ENCODE results near the gene DENND5B. TPM values are rescaled to one million over a fixed set of nuclear protein-coding genes. Genes with fewer than 3 reads are reported as not detected.

DENND5B gene
- total RNA-seq, 4 donors from 2014 or later = 15.7 to 19.1 (median 18.5) TPM

GRCh38 chr12:31488737-31489338 lies 102.1 kb downstream of the DENND5B start:
- TF ChIP-seq EP300 (IDR thresholded peaks at IDR 0.05) (no peak), POLR2AphosphoS5 (IDR thresholded peaks at IDR 0.05) (no peak), POLR2A (IDR thresholded peaks at IDR 0.05; ENCODE audit: low read depth) (no peak), CTCF (IDR thresholded peaks at IDR 0.05) (no peak)
- H3K9me3 ChIP-seq = no peaks in the 10 kb centered on the region
- intact Hi-C loops (cut with DNase I) = no loop called here
- no peak for DNase-seq (ENCODE audit: extremely low spot score)
- peaks cover 8 to 47% (median 31%) of the 10 kb centered on the region in 4 donors for H3K4me1 ChIP-seq
- H3K36me3 ChIP-seq = peaks cover 0 to 8% (median 0%) of the 10 kb centered on the region in 4 donors
- 70% methylated on average over 4 of the region's 4 CpGs for WGBS
- H3K27me3 ChIP-seq = no peaks in the 10 kb centered on the region
- H3K4me3 ChIP-seq = no peak overlapping the region
- no peak overlapping the region for H3K27ac ChIP-seq (replicated peaks in 1 of 4)

- peaks cover 0 to 8% (median 0%) of the 10 kb centered on the region in 4 donors for H3K36me3 ChIP-seq
- TF ChIP-seq POLR2A (IDR thresholded peaks at IDR 0.05; ENCODE audit: low read depth) (no peak), EP300 (IDR thresholded peaks at IDR 0.05) (no peak), CTCF (IDR thresholded peaks at IDR 0.05) (no peak), POLR2AphosphoS5 (IDR thresholded peaks at IDR 0.05) (no peak)
- H3K27ac ChIP-seq (replicated peaks in 1 of 4) = no peak overlapping the region
- peaks cover 3 to 20% (median 13%) of the 10 kb centered on the region in 4 donors for H3K4me1 ChIP-seq
- H3K27me3 ChIP-seq = no peaks in the 10 kb centered on the region
- H3K9me3 ChIP-seq = no peaks in the 10 kb centered on the region
- intact Hi-C loops (cut with DNase I) = no loop called here
- DNase-seq (ENCODE audit: extremely low spot score) = no peak
- no peak overlapping the region for H3K4me3 ChIP-seq
Measured at GRCh38 chr12:31485571-31485970, 105.4 kb downstream of the DENND5B start.

GRCh38 chr12:31482816-31483215 lies 108.1 kb downstream of the DENND5B start:
- no peaks in the 10 kb centered on the region for H3K27me3 ChIP-seq
- no peaks in the 10 kb centered on the region for H3K9me3 ChIP-seq
- peaks cover 4 to 19% (median 9%) of the 10 kb centered on the region in 4 donors for H3K36me3 ChIP-seq
- intact Hi-C loops (cut with DNase I) = no loop called here
- no peak for DNase-seq (ENCODE audit: extremely low spot score)
- no peak for TF ChIP-seq CTCF (IDR thresholded peaks at IDR 0.05)
- WGBS = 90% methylated on average over 3 of the region's 3 CpGs
- H3K4me3 ChIP-seq = no peak overlapping the region
- no peak overlapping the region for H3K27ac ChIP-seq (replicated peaks in 1 of 4)
- peaks cover 3 to 12% (median 10%) of the 10 kb centered on the region in 4 donors for H3K4me1 ChIP-seq

GRCh38 chr12:31481415-31481814 lies 109.5 kb downstream of the DENND5B start:
- no peak for DNase-seq (ENCODE audit: extremely low spot score)
- intact Hi-C loops (cut with DNase I) = no loop called here
- WGBS = 73% methylated on average over 3 of the region's 3 CpGs
- Histone ChIP-seq H3K27me3 (no peaks in the 10 kb centered on the region), H3K4me3 (no peak overlapping the region), H3K36me3 (peaks cover 4 to 29% (median 9%) of the 10 kb centered on the region in 4 donors), H3K4me1 (peaks cover 3 to 12% (median 9%) of the 10 kb centered on the region in 4 donors), H3K27ac (replicated peaks in 1 of 4) (no peak overlapping the region), H3K9me3 (no peaks in the 10 kb centered on the region)
- TF ChIP-seq CTCF (IDR thresholded peaks at IDR 0.05) (no peak), POLR2AphosphoS5 (IDR thresholded peaks at IDR 0.05) (no peak), POLR2A (IDR thresholded peaks at IDR 0.05; ENCODE audit: low read depth) (no peak)
